Activated gamma-delta T cell treated with anti-CD3 and anti-CD28 coated beads, Interleukin-2, amount 50 U/mL, for 16 hours (primary cell): ENCODE results near the gene ACAP2.

Experiments
- DNase-seq: peaks from one replicate; pipeline ENCODE4 v3.0.0-alpha.2; 2020; ENCODE audit warnings: low read depth

Gene ACAP2

GRCh38 chr3:195258449-195259153, 184.2 kb downstream of the ACAP2 start:
- no peak for DNase-seq

GRCh38 chr3:195257454-195258448, 185.1 kb downstream of the ACAP2 start:
- no peak for DNase-seq

- DNase-seq, result no peak
These were observed 186.0 kb downstream of the ACAP2 start for GRCh38 chr3:195256639-195257453.

GRCh38 chr3:195255571-195256501, 187.0 kb downstream of the ACAP2 start:
- no peak for DNase-seq

GRCh38 chr3:195255176-195255500, 187.7 kb downstream of the ACAP2 start:
- no peak for DNase-seq

GRCh38 chr3:195254454-195255175, 188.2 kb downstream of the ACAP2 start:
- DNase-seq, result no peak

- DNase-seq, result no peak
These were observed 188.8 kb downstream of the ACAP2 start for GRCh38 chr3:195253923-195254432.

GRCh38 chr3:195251336-195252065, 191.3 kb downstream of the ACAP2 start:
- DNase-seq, result no peak

- no peak for DNase-seq
These were observed 192.2 kb downstream of the ACAP2 start for GRCh38 chr3:195250473-195251251.

- no peak for DNase-seq
These were observed 192.9 kb downstream of the ACAP2 start for GRCh38 chr3:195249858-195250464.

- DNase-seq, result no peak
These were observed 193.6 kb downstream of the ACAP2 start for GRCh38 chr3:195249057-195249770.

GRCh38 chr3:195248281-195248680, 194.5 kb downstream of the ACAP2 start:
- DNase-seq, result no peak

- DNase-seq, result no peak
These were observed 195.0 kb downstream of the ACAP2 start for GRCh38 chr3:195247863-195248189.

GRCh38 chr3:195247086-195247862, 195.5 kb downstream of the ACAP2 start:
- DNase-seq, result no peak

GRCh38 chr3:195246581-195246995, 196.2 kb downstream of the ACAP2 start:
- no peak for DNase-seq

- no peak for DNase-seq
These were observed 197.3 kb downstream of the ACAP2 start for GRCh38 chr3:195245531-195245951.
